GM12878 (cell line): ENCODE data around the gene KRTAP5-6. TPM values are rescaled to one million over a fixed set of nuclear protein-coding genes. Genes with fewer than 3 reads are reported as not detected.

Experiments
- ATAC-seq: fragments of 200-7000 bp; cut with Tn5 transposase; 3 replicates; pipeline ENCODE4 v1.9.1; 2020; ENCODE audit warnings: mild to moderate bottlenecking, moderate library complexity
- BruUV-seq: library from RNA; stranded (reverse); fragments of 400-500 nt; replicated peaks from 2 replicates; lab custom pipeline; 2021; lab: Mats Ljungman, UMichigan
- CTCF ChIA-PET: fragments of 300-600 bp; sonication (Branson Sonifier 250); formaldehyde crosslinking; extraction: SDS; loops from one replicate; lab custom pipeline; 2021; ENCODE audit warnings: inconsistent platforms; lab: Yijun Ruan, JAX
- POLR2A ChIA-PET: fragments of 350-600 bp; formaldehyde crosslinking; extraction: SDS; loops from one replicate; lab custom pipeline; 2021; ENCODE audit warnings: inconsistent platforms; lab: Charles Lee
- RAD21 ChIA-PET: fragments of 300-600 bp; sonication (Branson Sonifier 250); formaldehyde crosslinking; loops from one replicate; lab custom pipeline; 2023; ENCODE audit warnings: antibody characterized with exemption; ENCODE audit not compliant: unreplicated experiment; lab: Charles Lee
- SMC1A ChIA-PET: fragments of 300-600 bp; sonication (Branson Sonifier 250); formaldehyde crosslinking; loops from one replicate; lab custom pipeline; 2023; ENCODE audit not compliant: unreplicated experiment, uncharacterized antibody; lab: Charles Lee
- DNase-seq: peaks from one replicate; pipeline ENCODE4 v3.0.0-alpha.2; 2011; ENCODE audit warnings: low read depth, low spot score
- FAIRE-seq: peaks from 3 replicates; lab custom pipeline; 2011; peaks lifted over from hg19 to GRCh38; lab: Jason Lieb, UNC
- H2AFZ ChIP-seq: 2 replicates; pipeline ENCODE4 v1.6.0; 2011; ENCODE audit warnings: low read depth, low read length, control low read depth; ENCODE audit not compliant: control insufficient read depth
- H3K27ac ChIP-seq: 2 replicates; pipeline ENCODE4 v1.5.1; 2011; ENCODE audit warnings: control low read depth; ENCODE audit not compliant: control insufficient read depth, insufficient read depth
- H3K27me3 ChIP-seq, 2 experiments: replicated peaks in 1 of 2; 2 replicates each; pipeline versions ENCODE4 v1.6.0 to v1.6.1; 2011; ENCODE audit warnings: low read length in 1 of 2; ENCODE audit not compliant: control insufficient read depth in 2 of 2, insufficient read depth in 2 of 2
- H3K36me3 ChIP-seq, 2 experiments: 2 replicates each; pipeline ENCODE4 v1.5.1; 2011; ENCODE audit warnings: low read length in 1 of 2; ENCODE audit not compliant: control insufficient read depth in 2 of 2, insufficient read depth in 2 of 2
- H3K4me1 ChIP-seq: 2 replicates; pipeline ENCODE4 v1.6.1; 2011; ENCODE audit warnings: mild to moderate bottlenecking, low read length, moderate library complexity, mixed read lengths; ENCODE audit not compliant: control insufficient read depth, insufficient read depth
- H3K4me2 ChIP-seq: 2 replicates; pipeline ENCODE4 v1.6.0; 2011; ENCODE audit warnings: control low read depth; ENCODE audit not compliant: control insufficient read depth, insufficient read depth
- H3K4me3 ChIP-seq: fragments of 200-600 bp; sonication (generic); 2 replicates; pipeline ENCODE4 v1.5.1; 2016
- H3K79me2 ChIP-seq: 2 replicates; pipeline ENCODE4 v1.6.0; 2011; ENCODE audit warnings: low read length; ENCODE audit not compliant: control insufficient read depth, insufficient read depth
- H3K9ac ChIP-seq: 2 replicates; pipeline ENCODE4 v1.8.0; 2011; ENCODE audit warnings: low read length, control low read depth, mixed read lengths; ENCODE audit not compliant: control insufficient read depth, insufficient read depth
- H3K9me3 ChIP-seq: replicated peaks from 3 replicates; pipeline ENCODE4 v1.5.1; 2011; ENCODE audit warnings: mild to moderate bottlenecking, low read length; ENCODE audit not compliant: control insufficient read depth, insufficient read depth
- H4K20me1 ChIP-seq: 2 replicates; pipeline ENCODE4 v1.6.0; 2011; ENCODE audit not compliant: control insufficient read depth, insufficient read depth
- BCL3 ChIP-seq: IDR thresholded peaks from 2 replicates; pipeline ENCODE4 v1.6.1; 2011; ENCODE audit warnings: borderline replicate concordance, low read depth, mild to moderate bottlenecking, moderate library complexity, low read length; ENCODE audit not compliant: insufficient read depth, poor library complexity, severe bottlenecking
- CHD2 ChIP-seq: IDR thresholded peaks from 2 replicates; pipeline ENCODE4 v1.6.1; 2011; ENCODE audit warnings: low read depth, low read length, improper control_type of control experiment, borderline replicate concordance
- NRF1 ChIP-seq: conservative IDR thresholded peaks from 2 replicates; pipeline ENCODE4 v1.6.1; 2011; ENCODE audit warnings: mild to moderate bottlenecking, low read depth, low read length, improper control_type of control experiment
- TCF3 ChIP-seq: IDR thresholded peaks from 2 replicates; pipeline ENCODE4 v1.6.1; 2012; ENCODE audit warnings: low read depth, mild to moderate bottlenecking, low read length, borderline replicate concordance; ENCODE audit not compliant: insufficient read depth
- WGBS: methylation state at CpG from one replicate; pipeline ENCODE4 v1.1.6; 2016; ENCODE audit warnings: low lambda C conversion rate; ENCODE audit not compliant: insufficient replicate concordance, insufficient coverage; ENCODE audit errors: missing lambda C conversion rate; 5-methylcytosine and 5-hydroxymethylcytosine counted together
- in situ Hi-C: fragments of 300-500 bp; cut with MboI; formaldehyde crosslinking; loops from 9 replicates; pipeline ENCODE4 v1.14.3; 2018; ENCODE audit warnings: mixed read lengths
- intact Hi-C: fragments of 100-400 bp; cut with micrococcal nuclease; formaldehyde crosslinking; loops from one replicate; pipeline ENCODE4 v1.14.2; 2022; ENCODE audit not compliant: unreplicated experiment
- polyA plus RNA-seq, 11 experiments: library from polyadenylated mRNA; depleted of rRNA in 4 of 11; unstranded in 6 of 11; stranded (reverse) in 5 of 11; fragments of >200 nt; fragmentation: Nextera tagmentation in 4 of 11; fragmentation: Illumina TruSeq in 1 of 11; extraction: Ambion mirVana in 4 of 11; extraction: Trizol in 1 of 11; gene quantifications; 1 replicate in 1 of 11; 2 replicates in 10 of 11; pipeline versions ENCODE4 v1.2.1 to v1.2.3, GENCODE V29; 2011 to 2016; ENCODE audit warnings: inconsistent platforms in 2 of 11, missing spikeins in 2 of 11, low read depth in 1 of 11
- total RNA-seq, 4 experiments: library from RNA; depleted of rRNA in 3 of 4; stranded (reverse); fragments of >200 nt in 3 of 4; fragmentation: Illumina TruSeq in 1 of 4; extraction: Trizol in 1 of 4; gene quantifications; 2 replicates each; pipeline versions ENCODE4 v1.2.1 to v1.2.3, GENCODE V29; 2013 to 2021

KRTAP5-6 gene
- total and polyA plus RNA-seq, 10 of the 15 experiments (the other 5 are each of a cell fraction or from before 2014, with no cell fraction given), result not detected

DNA sequence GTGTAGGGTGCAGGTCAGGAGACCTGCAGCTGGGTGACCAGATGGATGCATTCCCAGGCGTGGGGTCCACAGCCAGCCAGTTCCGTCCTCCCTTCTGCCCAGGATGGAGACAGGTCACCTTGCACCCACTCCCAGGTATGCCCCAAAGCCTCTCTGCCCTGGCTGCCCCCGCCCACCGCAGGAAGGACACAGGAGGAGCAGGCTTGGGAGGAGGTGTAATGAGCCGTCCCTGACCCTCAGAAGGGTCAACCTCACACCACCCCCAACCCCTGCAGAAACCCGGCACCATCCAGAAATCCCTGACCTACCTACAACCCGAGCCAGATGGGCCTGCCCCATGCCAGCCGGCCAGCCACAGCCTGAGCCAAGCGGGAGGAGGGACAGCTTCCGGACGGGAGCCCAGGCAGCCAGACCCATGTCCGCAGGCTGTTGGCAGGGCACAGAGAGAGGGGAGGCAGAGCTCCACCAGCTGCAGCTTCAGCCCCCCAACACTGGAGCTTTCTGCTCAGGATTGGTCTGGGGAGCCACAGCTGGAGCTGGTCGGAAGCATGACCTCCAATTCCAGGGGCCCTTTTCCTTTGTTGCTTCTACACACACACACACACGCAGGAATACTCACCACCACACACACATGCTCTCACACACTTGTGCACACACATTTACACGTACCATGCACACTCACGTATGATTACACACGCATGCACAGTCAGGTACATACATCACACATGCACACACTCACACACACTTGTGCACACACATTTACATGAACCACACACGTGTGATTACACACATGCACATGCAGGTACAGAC lies 48.1 kb downstream of the KRTAP5-6 start:
- Histone ChIP-seq H4K20me1 (no peaks in the 10 kb centered on the region), H3K9ac (no peak overlapping the region), H3K9me3 (no peaks in the 10 kb centered on the region; the same call in 2 of the 3 replicates), H3K4me1 (no peaks in the 10 kb centered on the region), H3K36me3 (no peaks in the 10 kb centered on the region), H3K27me3 (no peaks in the 10 kb centered on the region; a peak in 1 of 4 replicates), H3K4me3 (no peak overlapping the region), H3K79me2 (no peaks in the 10 kb centered on the region), H3K27ac (no peak overlapping the region), H2AFZ (no peak overlapping the region), H3K4me2 (no peak overlapping the region)
- 65% methylated on average over 18 of the region's 18 CpGs for WGBS
- TF ChIP-seq NRF1, result no peak
- peak; percentile 66 for TF ChIP-seq BCL3
- no TSS peak for BruUV-seq
- FAIRE-seq, result no peak
- SMC1A ChIA-PET, result no interaction called here
- in situ Hi-C loops (no loop called here), intact Hi-C loops (no loop called here)
- RAD21 ChIA-PET, result no interaction called here
- POLR2A ChIA-PET, result no interaction called here
- DNase-seq, result no peak
- CTCF ChIA-PET, result no interaction called here
- ATAC-seq, result no peak

DNA sequence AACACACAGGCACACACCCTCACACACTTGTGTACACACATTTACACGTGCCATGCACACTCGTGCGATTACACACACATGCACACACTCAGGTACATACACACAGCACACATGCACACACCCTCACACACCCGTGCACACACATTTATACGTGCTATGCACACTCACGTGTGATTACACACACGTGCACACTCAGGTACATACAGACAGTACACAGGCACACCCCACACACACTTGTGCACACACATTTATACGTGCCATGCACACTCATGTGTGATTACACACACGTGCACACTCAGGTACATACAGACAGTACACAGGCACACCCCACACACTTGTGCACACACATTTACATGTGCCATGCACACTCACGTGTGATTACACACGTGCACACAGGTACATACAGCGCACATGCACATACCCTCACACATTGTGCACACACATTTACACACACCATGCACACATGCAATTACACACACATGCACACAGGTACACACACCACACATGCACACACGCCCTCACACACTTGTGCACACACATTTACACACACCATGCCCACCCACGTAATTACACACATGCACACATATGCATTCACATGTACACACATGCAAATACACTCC lies 48.8 kb downstream of the KRTAP5-6 start:
- H3K4me1 ChIP-seq, result no peaks in the 10 kb centered on the region
- no peak for DNase-seq
- intact Hi-C loops, result no loop called here
- H4K20me1 ChIP-seq, result no peaks in the 10 kb centered on the region
- ChIA-PET CTCF (no interaction called here), RAD21 (no interaction called here), POLR2A (no interaction called here), SMC1A (no interaction called here)
- 56% methylated on average over 14 of the region's 14 CpGs for WGBS
- no peak overlapping the region for H3K4me2 ChIP-seq
- no peak overlapping the region for H3K9ac ChIP-seq
- no peak overlapping the region for H3K27ac ChIP-seq
- H2AFZ ChIP-seq, result no peak overlapping the region
- H3K4me3 ChIP-seq, result no peak overlapping the region
- no peak for ATAC-seq
- no peaks in the 10 kb centered on the region for H3K79me2 ChIP-seq
- BruUV-seq, result no TSS peak
- H3K9me3 ChIP-seq, result no peaks in the 10 kb centered on the region; the same call in 2 of the 3 replicates
- in situ Hi-C loops, result no loop called here
- no peaks in the 10 kb centered on the region; a peak in 1 of 4 replicates for H3K27me3 ChIP-seq
- no peak for TF ChIP-seq CHD2
- 0 out of 2 replicates have a peak, but pooled peaks have one; percentile 7 for TF ChIP-seq TCF3
- TF ChIP-seq, all 136 proteins: peak for 1
- no peak for FAIRE-seq
- no peaks in the 10 kb centered on the region for H3K36me3 ChIP-seq
